Cardiac muscle cell (in vitro differentiated cells and primary cell): Measurements from ENCODE around the gene KCNK7. TPM values are rescaled to one million over a fixed set of nuclear protein-coding genes. Genes with fewer than 3 reads are reported as not detected.

Experiments
- DNase-seq, 2 donors: peaks; one replicate each; pipeline versions ENCODE4 v3.0.0 to v3.0.0-alpha.2; 2010 to 2017; ENCODE audit warnings: low read depth in 1 of 2, low spot score in 1 of 2
- H3K27ac ChIP-seq: fragments of 200-600 bp; sonication (generic); 2 replicates; pipeline ENCODE4 v1.5.1; 2016
- H3K27me3 ChIP-seq: fragments of 200-600 bp; sonication (generic); 2 replicates; pipeline ENCODE4 v1.6.0; 2016; ENCODE audit warnings: control low read depth
- H3K36me3 ChIP-seq: fragments of 200-600 bp; sonication (generic); 2 replicates; pipeline ENCODE4 v1.5.1; 2016; ENCODE audit warnings: control low read depth
- H3K4me1 ChIP-seq: fragments of 200-600 bp; sonication (generic); 2 replicates; pipeline ENCODE4 v1.8.1; 2017; ENCODE audit warnings: low read depth, mild to moderate bottlenecking, mixed run types
- H3K4me3 ChIP-seq: fragments of 200-600 bp; sonication (generic); 2 replicates; pipeline ENCODE4 v1.5.1; 2016; ENCODE audit warnings: mild to moderate bottlenecking
- H3K9me3 ChIP-seq: fragments of 200-600 bp; sonication (generic); 2 replicates; pipeline ENCODE4 v1.5.1; 2017; ENCODE audit warnings: low read depth, mild to moderate bottlenecking, control low read depth
- CTCF ChIP-seq: IDR thresholded peaks from 2 replicates; pipeline ENCODE4 v1.5.1; 2012; ENCODE audit warnings: low read depth, mild to moderate bottlenecking, low read length
- polyA plus RNA-seq: library from polyadenylated mRNA; unstranded; fragments of >200 nt; fragmentation: Nextera tagmentation; extraction: Ambion mirVana; gene quantifications from 2 replicates; pipeline ENCODE4 v1.2.1, GENCODE V29; 2016
- total RNA-seq: library from RNA; depleted of rRNA; stranded (reverse); fragments of >200 nt; gene quantifications from 2 replicates; pipeline ENCODE4 v1.2.3, GENCODE V29; 2016

Gene KCNK7
- total RNA-seq (0.25 TPM in 1 of 2 replicates, not detected in the other), polyA plus RNA-seq (not detected in 2 replicates)

GRCh38 chr11:65595543-65596281, at the start of gene KCNK7:
TSS of gene KCNK7 (minus strand) at chr11:65595800. CDS start at chr11:65595772, 28 bp downstream.
- no peak for TF ChIP-seq CTCF
- Histone ChIP-seq H3K36me3 (peaks cover 4% of the 10 kb centered on the region), H3K27me3 (peaks cover 18% of the 10 kb centered on the region), H3K4me3 (no peak within 1 kb of the TSS), H3K9me3 (no peaks in the 10 kb centered on the region), H3K4me1 (no peaks in the 10 kb centered on the region), H3K27ac (no peak within 1 kb of the TSS)
- no peak for DNase-seq

- Histone ChIP-seq H3K27ac (no peak overlapping the region), H3K4me3 (no peak overlapping the region), H3K27me3 (no peaks in the 10 kb centered on the region), H3K9me3 (no peaks in the 10 kb centered on the region), H3K4me1 (no peaks in the 10 kb centered on the region), H3K36me3 (no peaks in the 10 kb centered on the region)
- DNase-seq: no peak
- TF ChIP-seq CTCF: no peak
Measured at GRCh38 chr11:65644837-65645236, 49.2 kb upstream of the KCNK7 start.

- Histone ChIP-seq H3K4me3 (no peak overlapping the region), H3K9me3 (no peaks in the 10 kb centered on the region), H3K36me3 (no peaks in the 10 kb centered on the region), H3K4me1 (no peaks in the 10 kb centered on the region), H3K27ac (no peak overlapping the region), H3K27me3 (no peaks in the 10 kb centered on the region)
- DNase-seq: no peak
- no peak for TF ChIP-seq CTCF
Measured at GRCh38 chr11:65643971-65644370, 48.4 kb upstream of the KCNK7 start.

GRCh38 chr11:65642014-65642671, 46.5 kb upstream of the KCNK7 start:
- peak in 1 of 2 donors; percentile 36 for DNase-seq
- Histone ChIP-seq H3K27ac (no peak overlapping the region), H3K27me3 (no peaks in the 10 kb centered on the region), H3K4me3 (no peak overlapping the region), H3K36me3 (no peaks in the 10 kb centered on the region), H3K9me3 (no peaks in the 10 kb centered on the region), H3K4me1 (peaks cover 10% of the 10 kb centered on the region)
- TF ChIP-seq CTCF: no peak

GRCh38 chr11:65641297-65642013, 45.9 kb upstream of the KCNK7 start:
- DNase-seq: no peak
- no peaks in the 10 kb centered on the region for H3K36me3 ChIP-seq
- no peaks in the 10 kb centered on the region for H3K9me3 ChIP-seq
- H3K27ac ChIP-seq: no peak overlapping the region
- TF ChIP-seq CTCF: no peak
- no peak overlapping the region for H3K4me3 ChIP-seq
- no peaks in the 10 kb centered on the region for H3K27me3 ChIP-seq
- H3K4me1 ChIP-seq: peaks cover 11% of the 10 kb centered on the region
